Hematopoietic multipotent progenitor cell treated with erythropoietin and hydrocortisone succinate and interleukin-3 and kit ligand, for 17 days (in vitro differentiated cells): ENCODE results near the gene DOK1.
A peak's percentile ranks its signal among the peaks of the same experiment; 100 is the strongest.

Source experiments
- DNase-seq: peaks from one replicate; pipeline ENCODE4 v3.0.0-alpha.2; 2015; ENCODE audit warnings: low spot score

DOK1 gene

GRCh38 chr2:74553892-74554819, at the start of gene DOK1, which contains the start of gene LOXL3:
Gene DOK1, plus strand, starts transcription at chr2:74554720. Its CDS starts 35 bp downstream, at chr2:74554755.
Gene LOXL3, minus strand, starts transcription at chr2:74553942. Its CDS starts 1,308 bp downstream, at chr2:74552634.
- peak; percentile 69 for DNase-seq

- no peak for DNase-seq
These were observed 48.9 kb upstream of the DOK1 start for GRCh38 chr2:74505448-74506246.

- DNase-seq: peak; percentile 100
These were observed 47.2 kb upstream of the DOK1 start, which contains the start of gene PCGF1 for GRCh38 chr2:74507145-74507925. Gene PCGF1, minus strand, starts transcription at chr2:74507695. Its CDS starts 27 bp downstream, at chr2:74507668.

- no peak for DNase-seq
These were observed 46.5 kb upstream of the DOK1 start for GRCh38 chr2:74507926-74508520.

- no peak for DNase-seq
These were observed 44.2 kb upstream of the DOK1 start for GRCh38 chr2:74510272-74510671.

GRCh38 chr2:74511104-74511989, 43.2 kb upstream of the DOK1 start:
- no peak for DNase-seq

- DNase-seq: no peak
These were observed 41.5 kb upstream of the DOK1 start for GRCh38 chr2:74512744-74513604.

- no peak for DNase-seq
These were observed 40.7 kb upstream of the DOK1 start for GRCh38 chr2:74513605-74514367.

- no peak for DNase-seq
These were observed 39.9 kb upstream of the DOK1 start, which contains the start of gene TLX2 for GRCh38 chr2:74514368-74515270. Gene TLX2, plus strand, starts transcription at chr2:74514450. Its CDS starts 357 bp downstream, at chr2:74514807.

GRCh38 chr2:74515271-74515980, 39.1 kb upstream of the DOK1 start:
- no peak for DNase-seq

GRCh38 chr2:74515981-74516633, 38.4 kb upstream of the DOK1 start:
- DNase-seq: peak; percentile 51

GRCh38 chr2:74516650-74517049, 37.9 kb upstream of the DOK1 start:
- no peak for DNase-seq

GRCh38 chr2:74522516-74522915, 32.0 kb upstream of the DOK1 start:
- DNase-seq: no peak

GRCh38 chr2:74524005-74524404, 30.5 kb upstream of the DOK1 start:
- DNase-seq: no peak

GRCh38 chr2:74524955-74525716, 29.4 kb upstream of the DOK1 start:
- no peak for DNase-seq
